ENCODE measurements around the gene ORAI2.

DNA sequence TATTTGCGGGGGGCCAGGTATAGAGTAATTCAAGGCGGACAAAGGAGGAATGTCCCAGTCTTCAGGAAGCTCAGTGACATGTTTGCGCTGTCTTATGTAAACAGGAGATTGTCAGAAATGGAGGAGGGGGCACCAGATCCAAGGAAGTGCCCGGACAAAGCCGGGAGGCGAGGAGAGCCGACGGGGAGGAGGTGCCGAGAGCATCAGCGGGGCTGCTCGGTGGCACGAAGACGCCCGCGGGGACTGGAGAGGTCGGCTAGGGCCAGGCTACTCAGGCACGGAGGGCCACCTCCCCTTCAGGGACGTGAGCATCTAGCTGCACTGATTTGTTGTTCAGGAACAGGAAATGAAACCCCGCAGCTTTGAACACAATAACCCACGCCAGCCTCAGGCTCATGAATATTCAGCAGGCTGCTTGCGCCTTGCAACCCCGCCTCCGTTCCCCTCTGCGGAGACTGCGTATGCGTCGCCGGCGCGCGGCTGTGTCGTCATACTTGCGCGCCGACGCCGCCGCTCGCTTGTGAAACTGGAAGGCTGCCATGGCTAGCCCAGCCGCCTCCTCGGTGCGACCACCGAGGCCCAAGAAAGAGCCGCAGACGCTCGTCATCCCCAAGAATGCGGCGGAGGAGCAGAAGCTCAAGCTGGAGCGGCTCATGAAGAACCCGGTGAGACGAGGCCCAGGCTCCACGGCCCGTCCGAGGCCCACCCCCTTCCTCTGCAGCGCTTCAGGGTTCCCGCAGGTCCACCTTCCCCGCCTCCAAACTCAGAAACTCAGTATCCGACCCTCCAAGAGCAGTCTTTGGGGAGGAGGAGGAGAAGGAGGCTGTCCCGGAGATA is 37.3 kb upstream of the ORAI2 start, which contains the start of gene PRKRIP1:
- TF ChIP-seq POLR2AphosphoS5 (IDR thresholded peaks at IDR 0.05; ENCODE audit: low read depth, low read length) (peak; percentile 83), TAF1 (IDR thresholded peaks at IDR 0.05; ENCODE audit: borderline replicate concordance, insufficient read depth, low read length) (no peak), SIN3A (IDR thresholded peaks at IDR 0.05; ENCODE audit: borderline replicate concordance, insufficient read depth, low read length) (peak; percentile 81; the same call in 1 of the 2 replicates)
- TF ChIP-seq, protein P1, sequence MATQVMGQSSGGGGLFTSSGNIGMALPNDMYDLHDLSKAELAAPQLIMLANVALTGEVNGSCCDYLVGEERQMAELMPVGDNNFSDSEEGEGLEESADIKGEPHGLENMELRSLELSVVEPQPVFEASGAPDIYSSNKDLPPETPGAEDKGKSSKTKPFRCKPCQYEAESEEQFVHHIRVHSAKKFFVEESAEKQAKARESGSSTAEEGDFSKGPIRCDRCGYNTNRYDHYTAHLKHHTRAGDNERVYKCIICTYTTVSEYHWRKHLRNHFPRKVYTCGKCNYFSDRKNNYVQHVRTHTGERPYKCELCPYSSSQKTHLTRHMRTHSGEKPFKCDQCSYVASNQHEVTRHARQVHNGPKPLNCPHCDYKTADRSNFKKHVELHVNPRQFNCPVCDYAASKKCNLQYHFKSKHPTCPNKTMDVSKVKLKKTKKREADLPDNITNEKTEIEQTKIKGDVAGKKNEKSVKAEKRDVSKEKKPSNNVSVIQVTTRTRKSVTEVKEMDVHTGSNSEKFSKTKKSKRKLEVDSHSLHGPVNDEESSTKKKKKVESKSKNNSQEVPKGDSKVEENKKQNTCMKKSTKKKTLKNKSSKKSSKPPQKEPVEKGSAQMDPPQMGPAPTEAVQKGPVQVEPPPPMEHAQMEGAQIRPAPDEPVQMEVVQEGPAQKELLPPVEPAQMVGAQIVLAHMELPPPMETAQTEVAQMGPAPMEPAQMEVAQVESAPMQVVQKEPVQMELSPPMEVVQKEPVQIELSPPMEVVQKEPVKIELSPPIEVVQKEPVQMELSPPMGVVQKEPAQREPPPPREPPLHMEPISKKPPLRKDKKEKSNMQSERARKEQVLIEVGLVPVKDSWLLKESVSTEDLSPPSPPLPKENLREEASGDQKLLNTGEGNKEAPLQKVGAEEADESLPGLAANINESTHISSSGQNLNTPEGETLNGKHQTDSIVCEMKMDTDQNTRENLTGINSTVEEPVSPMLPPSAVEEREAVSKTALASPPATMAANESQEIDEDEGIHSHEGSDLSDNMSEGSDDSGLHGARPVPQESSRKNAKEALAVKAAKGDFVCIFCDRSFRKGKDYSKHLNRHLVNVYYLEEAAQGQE (IDR thresholded peaks at IDR 0.05; ENCODE audit: insufficient read depth in 1 of 2, low read depth in 2 of 2, low read length in 2 of 2), result no peak
